PC-3 (cell line): ENCODE measurements around the gene OR10H2.
"Not testable (repeated sequence)": the region's sequence is repeated elsewhere in the genome, so short reads cannot be mapped to it uniquely, and the experiment has no call there.

ENCODE experiments used
- CTCF ChIP-seq: fragments of 300-600 bp; sonication (generic); conservative IDR thresholded peaks from 2 replicates; pipeline ENCODE4 v1.5.1; 2017; ENCODE audit warnings: antibody characterized with exemption, low read depth, mild to moderate bottlenecking, low read length
- EZH2 ChIP-seq: fragments of 300-600 bp; sonication (generic); IDR thresholded peaks from one replicate; pipeline ENCODE4 v1.6.1; 2017; ENCODE audit warnings: antibody characterized with exemption, mild to moderate bottlenecking, low read length; ENCODE audit not compliant: unreplicated experiment
- EZH2phosphoT487 ChIP-seq: fragments of 300-600 bp; sonication (generic); IDR thresholded peaks from 2 replicates; pipeline ENCODE4 v1.6.1; 2018; ENCODE audit warnings: mild to moderate bottlenecking, antibody characterized with exemption, low read length, borderline replicate concordance

GRCh38 chr19:15679865-15680264 lies 48.0 kb upstream of the OR10H2 start:
- not testable (repeated sequence) for TF ChIP-seq CTCF, EZH2, EZH2phosphoT487
